Measurements from ENCODE around the gene LDLRAD3.

The LDLRAD3 gene

DNA sequence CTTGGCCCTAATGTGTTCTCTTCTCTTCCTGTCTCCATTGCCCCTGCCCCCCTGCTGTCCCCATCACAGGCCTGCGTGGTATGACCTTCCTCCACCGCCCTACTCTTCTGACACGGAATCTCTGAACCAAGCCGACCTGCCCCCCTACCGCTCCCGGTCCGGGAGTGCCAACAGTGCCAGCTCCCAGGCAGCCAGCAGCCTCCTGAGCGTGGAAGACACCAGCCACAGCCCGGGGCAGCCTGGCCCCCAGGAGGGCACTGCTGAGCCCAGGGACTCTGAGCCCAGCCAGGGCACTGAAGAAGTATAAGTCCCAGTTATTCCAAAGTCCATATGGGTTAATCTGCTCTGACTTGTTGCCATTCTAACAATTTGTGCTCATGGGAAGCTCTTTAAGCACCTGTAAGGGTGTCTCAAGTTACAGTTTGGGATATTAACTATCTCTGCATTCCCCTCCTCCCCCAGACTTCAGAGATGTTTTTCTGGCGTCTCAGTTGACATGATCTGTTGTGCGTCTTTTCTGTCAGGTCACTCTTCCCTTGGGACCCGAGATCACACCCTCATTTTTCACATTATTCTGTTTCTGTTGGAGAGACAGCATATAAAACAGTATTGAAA is 285.3 kb downstream of the LDLRAD3 start:
- no peak for DNase-seq (ENCODE audit: low read depth in 2 of 3, low spot score in 1 of 3)

DNA sequence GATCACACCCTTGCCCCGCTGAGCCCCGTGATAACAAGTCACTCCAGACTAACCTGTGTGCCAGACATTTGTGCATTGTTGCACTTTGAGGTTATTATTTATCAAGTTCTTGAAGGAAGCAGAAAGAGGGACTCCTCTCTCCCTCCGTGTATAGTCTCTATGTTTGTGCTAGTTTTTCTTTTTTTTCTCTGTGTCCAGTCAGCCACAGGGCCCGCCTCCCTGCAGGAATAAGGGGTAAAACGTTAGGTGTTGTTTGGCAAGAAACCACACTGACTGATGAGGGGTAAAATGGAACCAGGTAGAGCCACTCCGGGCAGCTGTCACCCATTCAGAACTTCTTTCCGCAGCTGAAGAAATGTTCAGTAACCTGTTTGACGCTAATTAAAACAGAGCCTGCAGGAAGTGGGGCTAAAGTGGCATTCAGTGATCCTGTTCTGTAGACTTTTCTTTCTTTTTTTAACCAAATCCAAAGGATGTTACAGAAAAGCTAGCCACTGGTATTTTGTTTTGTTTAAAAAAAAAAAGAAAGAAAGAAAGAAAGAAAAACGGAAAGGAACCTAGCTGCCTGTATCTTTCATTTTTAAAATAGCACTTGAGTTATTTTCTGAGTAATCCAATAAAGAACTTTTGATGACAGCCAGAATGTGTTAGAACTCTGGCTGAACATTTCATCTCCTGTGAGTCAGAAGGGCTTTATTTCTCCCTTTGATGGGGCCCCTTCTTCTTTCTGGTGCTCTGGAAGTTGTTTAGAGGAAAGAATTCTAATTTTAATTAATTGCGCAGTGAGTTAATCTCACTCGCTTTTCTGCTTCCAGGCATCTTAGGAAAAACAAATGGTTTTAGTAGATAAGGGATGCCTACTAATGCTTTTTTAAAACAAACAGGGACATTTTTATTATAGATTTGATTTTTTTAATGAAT is 287.2 kb downstream of the LDLRAD3 start:
- DNase-seq (ENCODE audit: low read depth in 2 of 3, low spot score in 1 of 3): no peak

DNA sequence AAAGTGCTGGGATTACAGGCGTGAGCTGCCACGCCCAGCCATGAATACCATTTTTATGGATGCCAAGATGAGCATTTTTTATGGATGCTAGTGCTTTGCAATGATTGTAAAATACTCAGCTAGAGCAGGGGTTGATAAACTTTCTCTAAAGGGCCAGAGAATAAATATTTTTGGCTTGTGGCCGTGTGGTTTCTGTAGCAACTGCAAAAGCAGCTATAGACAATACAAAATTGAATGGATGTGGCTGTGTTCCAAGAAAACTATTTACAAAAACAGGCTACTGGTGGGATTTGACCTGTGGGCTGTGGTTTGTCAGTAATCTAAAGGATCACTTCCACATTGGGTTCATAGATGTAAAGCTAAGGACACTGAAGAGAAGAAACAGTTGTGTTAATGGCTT is 289.3 kb downstream of the LDLRAD3 start:
- DNase-seq (ENCODE audit: low read depth in 2 of 3, low spot score in 1 of 3): no peak

GRCh38 chr11:36234825-36235224 is 291.0 kb downstream of the LDLRAD3 start:
- no peak for DNase-seq (ENCODE audit: low read depth in 2 of 3, low spot score in 1 of 3)

GRCh38 chr11:36235750-36236149 is 291.9 kb downstream of the LDLRAD3 start:
- DNase-seq (ENCODE audit: low read depth in 2 of 3, low spot score in 1 of 3): no peak

GRCh38 chr11:36237391-36237790 is 293.5 kb downstream of the LDLRAD3 start:
- DNase-seq (ENCODE audit: low read depth in 2 of 3, low spot score in 1 of 3): no peak

GRCh38 chr11:36238036-36238631 is 294.3 kb downstream of the LDLRAD3 start:
- DNase-seq (ENCODE audit: low read depth in 2 of 3, low spot score in 1 of 3): no peak

- DNase-seq (ENCODE audit: low read depth in 2 of 3, low spot score in 1 of 3): no peak
Measured at GRCh38 chr11:36238881-36239280, 295.0 kb downstream of the LDLRAD3 start.

DNA sequence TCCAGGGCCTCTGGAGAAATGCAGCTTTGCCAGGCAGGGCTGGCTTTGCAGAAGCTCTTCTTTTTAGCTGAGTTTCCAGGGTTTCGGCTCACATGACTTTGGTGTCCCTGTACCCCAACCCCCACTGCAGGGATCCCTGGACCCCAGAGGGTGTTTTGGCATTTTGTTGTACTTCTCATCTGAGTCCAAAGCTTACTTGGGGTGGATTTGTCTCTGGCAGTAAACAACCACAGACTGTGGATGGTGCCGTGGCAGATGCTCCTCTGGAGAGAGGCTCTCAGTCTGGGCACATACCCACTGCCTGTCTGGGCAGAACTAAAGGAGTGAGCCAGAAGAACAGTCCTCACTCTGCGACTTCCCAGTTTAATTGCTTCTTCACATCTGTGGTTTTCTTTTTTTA is 295.8 kb downstream of the LDLRAD3 start:
- no peak for DNase-seq (ENCODE audit: low read depth in 2 of 3, low spot score in 1 of 3)

GRCh38 chr11:36240173-36240572 is 296.3 kb downstream of the LDLRAD3 start:
- DNase-seq (ENCODE audit: low read depth in 2 of 3, low spot score in 1 of 3): no peak

DNA sequence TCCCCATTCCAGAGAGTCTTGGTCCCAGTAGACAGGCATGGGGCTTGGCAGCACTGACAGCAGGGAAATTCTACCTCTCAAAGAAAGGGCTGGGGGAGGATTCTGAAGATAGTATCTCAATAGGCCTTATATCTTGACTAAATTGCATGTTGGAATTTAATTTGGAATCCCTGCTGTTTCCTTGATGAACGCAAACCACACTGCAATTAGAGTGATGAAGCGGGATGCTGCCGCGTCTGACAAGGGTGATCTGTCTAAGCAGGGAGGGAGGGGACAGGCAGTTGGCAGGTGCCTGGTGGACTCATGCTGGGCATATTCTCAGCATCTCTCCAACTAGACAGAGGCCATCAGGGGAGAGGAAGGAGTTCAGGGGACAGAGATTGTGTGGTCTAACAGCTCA is 296.9 kb downstream of the LDLRAD3 start:
- DNase-seq (ENCODE audit: low read depth in 2 of 3, low spot score in 1 of 3): no peak

DNA sequence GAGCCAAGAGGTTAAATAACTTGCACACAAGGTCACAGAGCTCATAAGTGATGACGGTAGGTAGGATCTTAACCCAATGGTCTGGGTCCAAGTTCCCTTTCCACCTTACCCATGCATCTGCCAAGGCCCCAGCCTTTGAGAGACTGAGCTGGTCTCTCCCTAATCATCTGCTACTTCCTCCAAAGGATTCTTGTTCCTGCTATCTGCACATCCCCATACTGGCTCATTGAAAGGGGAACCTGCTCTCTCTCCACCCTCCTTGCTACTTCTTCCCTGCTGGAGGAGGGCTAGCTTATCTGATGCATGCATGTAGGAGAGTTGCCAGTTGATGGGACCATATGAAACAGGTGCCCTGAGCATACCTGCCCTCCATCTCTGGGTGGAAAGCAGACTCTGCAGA is 297.6 kb downstream of the LDLRAD3 start:
- no peak for DNase-seq (ENCODE audit: low read depth in 2 of 3, low spot score in 1 of 3)

- DNase-seq (ENCODE audit: low read depth in 2 of 3, low spot score in 1 of 3): no peak
Measured at GRCh38 chr11:36243641-36244040, 299.8 kb downstream of the LDLRAD3 start.

DNA sequence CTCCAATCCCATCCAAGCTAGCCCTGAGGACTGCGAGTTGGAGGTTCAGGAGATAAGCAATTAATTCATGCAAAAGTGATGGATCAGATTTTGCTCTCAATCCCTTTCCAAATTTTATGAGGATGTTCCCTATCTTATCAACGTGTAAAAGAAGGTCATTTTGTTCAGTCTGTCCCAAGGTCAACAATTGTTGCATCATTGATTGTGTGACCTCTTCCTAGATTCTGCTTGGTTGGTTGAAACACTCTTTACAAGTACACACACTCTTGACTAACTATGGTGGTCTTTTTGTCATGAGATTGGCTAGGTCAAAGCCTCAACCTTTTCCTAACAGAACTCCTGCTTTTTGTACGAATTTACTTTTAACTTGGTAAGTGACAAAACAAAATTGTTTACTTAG is 303.6 kb downstream of the LDLRAD3 start:
- no peak for DNase-seq (ENCODE audit: low read depth in 2 of 3, low spot score in 1 of 3)

GRCh38 chr11:36248436-36248835 is 304.6 kb downstream of the LDLRAD3 start:
- DNase-seq (ENCODE audit: low read depth in 2 of 3, low spot score in 1 of 3): no peak

GRCh38 chr11:36249246-36249645 is 305.4 kb downstream of the LDLRAD3 start:
- DNase-seq (ENCODE audit: low read depth in 2 of 3, low spot score in 1 of 3): no peak

DNA sequence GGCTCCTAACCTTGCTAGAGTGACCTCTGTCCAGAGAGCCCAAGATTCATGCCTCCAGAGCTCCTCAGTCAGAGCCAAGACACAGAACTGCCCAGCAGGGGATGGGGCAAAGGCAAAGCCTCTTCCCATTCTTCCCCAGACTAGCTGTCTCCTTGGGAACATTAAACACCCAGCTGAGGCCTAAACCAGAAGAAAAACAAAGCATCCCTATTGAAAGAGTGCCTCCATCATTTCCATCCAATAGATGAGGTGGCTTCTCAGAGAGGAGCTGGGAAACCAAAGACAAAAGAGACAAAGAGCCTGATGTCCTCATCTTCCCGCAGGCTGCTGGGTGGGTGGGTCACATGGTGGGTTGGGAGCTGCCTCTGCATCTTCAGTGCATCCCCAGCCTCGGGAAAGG is 308.0 kb downstream of the LDLRAD3 start:
- no peak for DNase-seq (ENCODE audit: low read depth in 2 of 3, low spot score in 1 of 3)

DNA sequence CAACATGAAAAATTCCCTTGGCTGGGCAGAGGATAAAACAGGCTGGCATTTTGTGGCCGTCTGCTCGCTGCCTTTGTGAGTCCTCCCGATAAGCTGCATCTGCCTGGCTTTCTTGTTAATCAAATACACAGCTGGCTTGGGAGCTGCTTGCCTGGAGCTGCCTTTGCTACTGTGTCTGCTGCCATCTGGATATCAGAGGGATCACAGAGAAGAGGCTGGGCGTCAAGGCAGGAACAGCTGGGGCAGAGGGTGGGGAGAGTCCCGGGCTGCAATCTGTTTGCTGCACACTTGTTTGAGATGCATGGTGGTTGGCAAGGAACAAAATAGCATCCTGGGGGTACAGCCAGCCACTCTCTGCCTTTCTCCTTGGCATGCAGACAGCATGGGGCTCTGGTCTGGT is 309.4 kb downstream of the LDLRAD3 start:
- DNase-seq (ENCODE audit: low read depth in 2 of 3, low spot score in 1 of 3): no peak

DNA sequence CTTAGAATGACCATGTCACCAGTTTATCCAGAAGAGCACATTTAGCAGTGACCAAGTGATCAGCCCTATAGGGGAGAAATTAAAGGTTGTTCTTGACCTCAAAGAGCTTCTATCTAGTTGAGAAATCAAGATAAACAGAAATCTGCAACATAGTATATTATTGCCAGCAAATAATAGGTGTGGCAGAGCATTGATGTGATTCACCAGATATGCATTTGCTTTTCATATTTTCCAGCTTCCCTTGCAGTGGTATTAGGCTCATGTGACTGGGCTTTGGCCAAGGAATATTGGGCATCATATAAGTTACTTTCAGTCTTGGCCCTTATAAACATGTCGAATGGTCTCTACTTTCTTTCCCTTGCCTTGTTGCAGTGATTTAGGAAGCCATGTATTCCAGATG is 310.9 kb downstream of the LDLRAD3 start:
- no peak for DNase-seq (ENCODE audit: low read depth in 2 of 3, low spot score in 1 of 3)

DNA sequence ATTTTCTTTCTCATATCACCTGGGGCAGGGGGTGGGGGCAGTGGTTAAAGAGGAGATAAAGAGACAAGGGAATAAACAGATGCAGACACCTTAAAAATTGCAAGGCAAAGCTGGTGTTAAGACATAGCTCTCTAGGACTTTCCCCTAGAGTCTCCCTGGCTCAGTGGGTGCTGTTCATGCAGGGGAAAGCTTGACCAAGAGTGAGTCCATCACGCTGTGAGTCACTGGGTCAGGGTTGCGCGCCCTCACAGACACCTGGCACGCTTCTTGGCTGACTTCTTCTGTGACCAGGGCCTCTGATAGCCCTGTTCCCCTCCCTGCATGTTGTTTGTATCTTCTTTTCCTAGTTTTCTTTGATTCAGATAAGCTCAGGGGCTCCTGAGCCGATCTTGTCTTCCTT is 313.5 kb downstream of the LDLRAD3 start:
- no peak for DNase-seq (ENCODE audit: low read depth in 2 of 3, low spot score in 1 of 3)

DNA sequence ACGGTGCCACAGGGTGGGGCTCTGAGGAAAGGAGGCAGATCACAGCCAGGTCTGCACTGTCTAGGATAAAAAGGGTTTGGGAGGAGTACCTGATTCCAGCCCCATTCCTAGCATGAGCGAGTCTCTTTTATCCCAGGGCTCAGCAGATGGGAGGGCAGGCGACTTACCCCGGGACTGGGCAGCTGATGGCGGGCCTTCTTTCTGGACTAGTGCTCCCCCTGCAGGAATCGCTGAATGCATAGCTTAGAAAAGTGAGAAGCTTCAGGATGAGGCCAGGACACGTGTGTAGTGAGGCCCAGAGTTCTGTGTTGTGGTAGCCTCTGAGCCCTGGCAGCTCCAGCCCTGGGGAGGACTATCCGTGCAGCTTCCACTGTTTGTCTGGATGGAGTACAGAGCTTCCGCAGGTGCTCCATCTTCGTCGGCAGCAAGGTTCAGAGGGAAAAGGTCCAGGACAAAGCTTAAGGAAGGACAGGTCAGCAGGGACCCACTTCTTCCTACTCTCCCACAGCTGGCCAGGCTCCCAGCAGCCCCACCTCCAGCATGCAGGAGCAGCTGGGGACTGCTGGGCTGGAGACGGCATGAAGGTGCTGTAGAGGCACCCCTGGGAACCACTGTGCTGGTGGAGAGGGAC is 315.0 kb downstream of the LDLRAD3 start:
- peak in 2 of 3 donors; percentile 12 to 18 for DNase-seq (ENCODE audit: low read depth in 2 of 3, low spot score in 1 of 3)

GRCh38 chr11:36261094-36261493 is 317.2 kb downstream of the LDLRAD3 start:
- no peak for DNase-seq (ENCODE audit: low read depth in 2 of 3, low spot score in 1 of 3)

Data from stimulated activated CD4-positive, alpha-beta T cell treated with anti-CD3 and anti-CD28 coated beads, Interleukin-12 subunit alpha, Interleukin-12 subunit beta, amount 100 ng/mL, for 48 hours (primary cell).